HCT116 (cell line): Measurements from ENCODE around the gene SCGB1A1.

Experiments used
- CEBPB ChIP-seq: IDR thresholded peaks from 2 replicates; pipeline ENCODE4 v1.6.1; 2012; ENCODE audit warnings: low read depth
- CTCF ChIP-seq, 3 experiments: fragments of 200-600 bp in 1 of 3; sonication (generic) in 1 of 3; IDR thresholded peaks in 2 of 3; conservative IDR thresholded peaks in 1 of 3; 2 replicates each; pipeline ENCODE4 v1.5.1; 2012 to 2017; ENCODE audit warnings: low read depth in 2 of 3, low read length in 2 of 3, antibody characterized with exemption in 1 of 3, borderline replicate concordance in 1 of 3, control low read depth in 1 of 3, mild to moderate bottlenecking in 1 of 3, mixed read lengths in 1 of 3, mixed run types in 1 of 3, moderate library complexity in 1 of 3; ENCODE audit not compliant: insufficient read depth in 1 of 3
- ELF1 ChIP-seq: IDR thresholded peaks from 2 replicates; pipeline ENCODE4 v1.6.1; 2012; ENCODE audit warnings: low read depth, borderline replicate concordance
- EZH2phosphoT487 ChIP-seq: fragments of 200-600 bp; IDR thresholded peaks from 2 replicates; pipeline ENCODE4 v1.6.1; 2018; ENCODE audit warnings: antibody characterized with exemption, borderline replicate concordance
- POLR2A ChIP-seq: IDR thresholded peaks from 2 replicates; pipeline ENCODE4 v1.7.0; 2011; ENCODE audit warnings: borderline replicate concordance; ENCODE audit not compliant: insufficient read depth, insufficient read length; ENCODE audit errors: extremely low read depth
- POLR2AphosphoS5 ChIP-seq: IDR thresholded peaks from 2 replicates; pipeline ENCODE4 v1.6.1; 2011; ENCODE audit warnings: mild to moderate bottlenecking, low read depth, low read length, moderate library complexity
- RAD21 ChIP-seq: IDR thresholded peaks from 2 replicates; pipeline ENCODE4 v1.6.1; 2012; ENCODE audit warnings: low read depth, mild to moderate bottlenecking
- SIN3A ChIP-seq: IDR thresholded peaks from 2 replicates; pipeline ENCODE4 v1.6.1; 2012; ENCODE audit warnings: low read depth
- SP1 ChIP-seq: IDR thresholded peaks from 2 replicates; pipeline ENCODE4 v1.6.1; 2012; ENCODE audit warnings: low read depth
- YY1 ChIP-seq: IDR thresholded peaks from 2 replicates; pipeline ENCODE4 v1.6.1; 2011; ENCODE audit warnings: low read length, low read depth, moderate library complexity, mild to moderate bottlenecking; ENCODE audit not compliant: insufficient replicate concordance; ENCODE audit errors: extremely low read depth

DNA sequence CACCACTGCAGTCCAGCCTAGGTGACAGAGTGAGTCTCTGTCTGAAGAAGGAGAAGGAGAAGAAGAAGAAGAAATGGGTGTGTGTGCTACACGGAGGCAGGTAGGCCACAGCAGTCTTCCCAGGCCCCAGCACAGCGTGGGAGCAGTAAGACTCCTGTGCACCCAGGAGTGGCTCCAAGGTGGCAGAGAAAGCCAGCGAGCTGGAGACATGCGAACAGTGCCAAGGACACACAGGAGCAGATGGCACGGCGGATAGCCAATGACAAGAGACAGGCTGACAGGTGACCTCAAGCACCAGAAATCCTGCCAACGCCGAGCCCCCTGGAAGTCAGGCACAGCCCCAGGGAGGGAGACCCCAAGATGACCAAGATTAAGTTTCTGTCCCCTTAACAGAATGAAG is 9.0 kb upstream of the SCGB1A1 start:
- TF ChIP-seq YY1 (no peak), CTCF (IDR thresholded peaks at IDR 0.05 in 2 of 3, conservative IDR thresholded peaks at IDR 0.05 in 1 of 3; ENCODE audit: borderline replicate concordance in 1 of 3, insufficient read depth in 1 of 3, low read depth in 2 of 3, low read length in 2 of 3) (no peak), POLR2AphosphoS5 (no peak), POLR2A (no peak), CEBPB (no peak), ELF1 (no peak), EZH2phosphoT487 (no peak), RAD21 (no peak), SP1 (no peak), SIN3A (no peak)
